NCI-H1092 treated with DMSO at 0.1 percent for 48 hours (cell line): ENCODE results near the gene MIDN.

Experiments used
- DNase-seq: peaks from one replicate; lab custom pipeline; 2025; lab: John Stamatoyannopoulos, UW

The MIDN gene

GRCh38 chr19:1283207-1283916, 35.0 kb downstream of the MIDN start:
- no peak for DNase-seq

- no peak for DNase-seq
These were observed 35.5 kb downstream of the MIDN start for GRCh38 chr19:1283917-1284292.

- DNase-seq: no peak
These were observed 36.1 kb downstream of the MIDN start for GRCh38 chr19:1284293-1284978.

- no peak for DNase-seq
These were observed 36.8 kb downstream of the MIDN start for GRCh38 chr19:1284979-1285736.

- DNase-seq: no peak
These were observed 37.5 kb downstream of the MIDN start, which contains the start of gene EFNA2 for GRCh38 chr19:1285737-1286360. TSS of gene EFNA2 (plus strand) at chr19:1285873. CDS start at chr19:1286169, 296 bp downstream.

- no peak for DNase-seq
These were observed 38.3 kb downstream of the MIDN start for GRCh38 chr19:1286487-1287353.

- no peak for DNase-seq
These were observed 39.2 kb downstream of the MIDN start for GRCh38 chr19:1287354-1288225.

GRCh38 chr19:1288226-1288612, 39.8 kb downstream of the MIDN start:
- DNase-seq: no peak

- no peak for DNase-seq
These were observed 40.7 kb downstream of the MIDN start for GRCh38 chr19:1288833-1289685.

- DNase-seq: no peak
These were observed 41.3 kb downstream of the MIDN start for GRCh38 chr19:1289686-1290025.

- no peak for DNase-seq
These were observed 41.9 kb downstream of the MIDN start for GRCh38 chr19:1290196-1290702.

GRCh38 chr19:1290703-1291651, 42.6 kb downstream of the MIDN start:
- DNase-seq: no peak

- no peak for DNase-seq
These were observed 43.5 kb downstream of the MIDN start for GRCh38 chr19:1291761-1292418.

- DNase-seq: no peak
These were observed 44.2 kb downstream of the MIDN start for GRCh38 chr19:1292419-1293151.

GRCh38 chr19:1293782-1294604, 45.6 kb downstream of the MIDN start:
- no peak for DNase-seq

GRCh38 chr19:1294688-1295087, 46.3 kb downstream of the MIDN start:
- DNase-seq: no peak
